Measurements from ENCODE around the gene YIF1B.
"Not testable (repeated sequence)": the region's sequence is repeated elsewhere in the genome, so short reads cannot be mapped to it uniquely, and the experiment has no call there.

The YIF1B gene

DNA sequence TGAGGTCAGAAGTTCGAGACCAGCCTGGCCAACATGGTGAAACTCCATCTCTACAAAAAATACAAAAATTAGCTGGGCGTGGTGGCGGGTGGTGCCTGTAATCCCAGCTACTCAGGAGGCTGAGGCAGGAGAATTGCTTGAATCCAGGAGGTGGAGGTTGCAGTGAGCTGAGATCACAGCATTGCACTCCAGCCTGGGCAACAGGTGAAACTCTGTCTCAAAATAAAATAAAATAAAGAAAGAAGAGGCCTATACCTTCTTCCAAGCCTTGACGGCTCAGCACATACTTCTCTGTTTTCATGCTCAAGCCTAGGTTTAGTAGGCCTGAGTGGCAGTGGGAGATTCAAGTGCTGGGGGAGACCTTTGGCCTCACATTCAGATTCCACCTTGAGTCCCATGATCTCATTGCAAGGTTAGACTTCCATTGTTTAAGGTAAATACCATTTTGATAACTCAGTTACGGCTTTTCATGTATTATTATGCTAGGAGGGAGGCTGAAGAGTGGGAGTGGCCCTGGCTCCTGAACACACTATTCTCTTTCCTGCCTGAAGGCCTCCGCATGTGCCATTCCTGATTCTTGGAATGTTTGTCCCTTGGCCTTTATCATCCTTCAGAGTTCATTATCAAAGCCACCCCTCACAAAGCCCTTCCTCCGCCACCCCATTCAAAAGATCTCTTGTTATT lies 53.0 kb downstream of the YIF1B start:
- no peak overlapping the region for H3K27ac ChIP-seq
- H3K4me2 ChIP-seq: no peak overlapping the region
- H2AFZ ChIP-seq (ENCODE audit: low read depth): no peak overlapping the region
- no peaks in the 10 kb centered on the region for H3K36me3 ChIP-seq (ENCODE audit: insufficient read depth)
- no peaks in the 10 kb centered on the region for H3K4me1 ChIP-seq (ENCODE audit: low read depth, poor library complexity, severe bottlenecking)
- no peaks in the 10 kb centered on the region for H4K20me1 ChIP-seq (ENCODE audit: insufficient read depth)
- no peaks in the 10 kb centered on the region; the same call in 1 of the 2 replicates for H3K27me3 ChIP-seq (ENCODE audit: insufficient read depth, low read depth)
- H3K4me3 ChIP-seq (IDR thresholded peaks at IDR 0.05; ENCODE audit: insufficient read depth, low read depth, low read length): no peak overlapping the region
- TF ChIP-seq, protein P1, sequence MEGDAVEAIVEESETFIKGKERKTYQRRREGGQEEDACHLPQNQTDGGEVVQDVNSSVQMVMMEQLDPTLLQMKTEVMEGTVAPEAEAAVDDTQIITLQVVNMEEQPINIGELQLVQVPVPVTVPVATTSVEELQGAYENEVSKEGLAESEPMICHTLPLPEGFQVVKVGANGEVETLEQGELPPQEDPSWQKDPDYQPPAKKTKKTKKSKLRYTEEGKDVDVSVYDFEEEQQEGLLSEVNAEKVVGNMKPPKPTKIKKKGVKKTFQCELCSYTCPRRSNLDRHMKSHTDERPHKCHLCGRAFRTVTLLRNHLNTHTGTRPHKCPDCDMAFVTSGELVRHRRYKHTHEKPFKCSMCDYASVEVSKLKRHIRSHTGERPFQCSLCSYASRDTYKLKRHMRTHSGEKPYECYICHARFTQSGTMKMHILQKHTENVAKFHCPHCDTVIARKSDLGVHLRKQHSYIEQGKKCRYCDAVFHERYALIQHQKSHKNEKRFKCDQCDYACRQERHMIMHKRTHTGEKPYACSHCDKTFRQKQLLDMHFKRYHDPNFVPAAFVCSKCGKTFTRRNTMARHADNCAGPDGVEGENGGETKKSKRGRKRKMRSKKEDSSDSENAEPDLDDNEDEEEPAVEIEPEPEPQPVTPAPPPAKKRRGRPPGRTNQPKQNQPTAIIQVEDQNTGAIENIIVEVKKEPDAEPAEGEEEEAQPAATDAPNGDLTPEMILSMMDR (conservative IDR thresholded peaks at IDR 0.05; ENCODE audit: low read depth, low read length): no peak
- no peak overlapping the region for H3K9ac ChIP-seq
- H3K79me2 ChIP-seq (ENCODE audit: insufficient read depth, low read depth): no peaks in the 10 kb centered on the region

DNA sequence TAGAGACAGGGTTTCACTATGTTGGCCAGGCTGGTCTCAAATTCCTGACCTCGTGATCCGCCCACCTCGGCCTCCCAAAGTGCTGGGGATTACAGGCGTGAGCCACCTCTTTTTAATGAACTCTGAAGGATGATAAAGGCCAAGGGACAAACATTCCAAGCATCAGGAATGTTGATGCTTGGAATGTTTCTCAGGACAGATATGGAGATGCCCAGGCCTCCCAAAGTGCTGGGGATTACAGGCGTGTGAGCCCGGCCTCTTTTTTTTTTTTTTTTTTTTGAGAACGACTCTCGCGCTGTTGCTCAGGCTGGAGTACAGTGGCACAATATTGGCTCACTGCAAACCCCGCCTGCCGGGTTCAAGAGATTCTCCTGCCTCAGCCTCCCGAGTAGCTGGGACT lies 53.8 kb downstream of the YIF1B start:
- not testable (repeated sequence) for H4K20me1 ChIP-seq (ENCODE audit: insufficient read depth); H2AFZ ChIP-seq (ENCODE audit: low read depth); H3K27ac ChIP-seq; H3K9ac ChIP-seq; H3K36me3 ChIP-seq (ENCODE audit: insufficient read depth); H3K4me1 ChIP-seq (ENCODE audit: low read depth, poor library complexity, severe bottlenecking); H3K4me2 ChIP-seq; H3K27me3 ChIP-seq (ENCODE audit: insufficient read depth, low read depth); H3K4me3 ChIP-seq (IDR thresholded peaks at IDR 0.05; ENCODE audit: insufficient read depth, low read depth, low read length); H3K79me2 ChIP-seq (ENCODE audit: insufficient read depth, low read depth)

DNA sequence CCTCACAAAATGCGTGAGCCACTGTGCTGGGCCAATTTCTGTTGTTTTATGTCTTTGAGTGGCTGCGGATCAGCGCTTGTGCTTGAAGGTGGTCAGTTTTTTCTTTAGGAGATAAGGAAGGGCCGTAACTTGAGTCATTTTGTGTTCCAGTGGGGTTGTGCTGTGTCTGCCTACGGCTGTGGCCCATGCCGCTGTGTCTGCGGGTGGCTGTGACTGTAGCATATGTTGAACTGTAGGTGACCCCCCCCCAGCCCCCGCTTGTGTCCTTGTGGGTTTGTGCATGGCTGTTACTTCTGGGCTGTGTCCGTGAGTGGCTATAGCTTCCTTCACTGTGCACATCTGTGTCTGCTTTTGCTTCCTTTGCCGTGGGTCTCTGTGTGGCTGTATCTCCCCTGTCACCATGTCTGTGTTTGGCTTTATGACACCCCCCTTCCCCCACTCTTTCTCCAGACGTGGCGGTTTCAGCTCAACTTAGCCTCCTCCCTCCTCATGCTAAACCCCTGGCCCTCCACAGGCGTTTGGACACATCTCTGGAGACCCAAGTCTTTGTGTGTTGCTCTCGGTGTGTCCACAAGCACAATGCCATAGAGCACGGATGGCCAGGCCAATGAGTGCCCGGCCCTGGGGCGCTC lies 60.2 kb downstream of the YIF1B start:
- Histone ChIP-seq H3K79me2 (ENCODE audit: insufficient read depth, low read depth) (no peaks in the 10 kb centered on the region), H3K4me3 (IDR thresholded peaks at IDR 0.05; ENCODE audit: insufficient read depth, low read depth, low read length) (no peak overlapping the region), H2AFZ (ENCODE audit: low read depth) (no peak overlapping the region), H3K36me3 (ENCODE audit: insufficient read depth) (no peaks in the 10 kb centered on the region), H4K20me1 (ENCODE audit: insufficient read depth) (no peaks in the 10 kb centered on the region), H3K4me2 (no peak overlapping the region), H3K9ac (no peak overlapping the region), H3K27me3 (ENCODE audit: insufficient read depth, low read depth) (peaks cover 3% of the 10 kb centered on the region; the same call in 1 of the 2 replicates), H3K27ac (no peak overlapping the region), H3K4me1 (ENCODE audit: low read depth, poor library complexity, severe bottlenecking) (no peaks in the 10 kb centered on the region)
- TF ChIP-seq, protein P1 (conservative IDR thresholded peaks at IDR 0.05; ENCODE audit: low read depth, low read length): no peak

DNA sequence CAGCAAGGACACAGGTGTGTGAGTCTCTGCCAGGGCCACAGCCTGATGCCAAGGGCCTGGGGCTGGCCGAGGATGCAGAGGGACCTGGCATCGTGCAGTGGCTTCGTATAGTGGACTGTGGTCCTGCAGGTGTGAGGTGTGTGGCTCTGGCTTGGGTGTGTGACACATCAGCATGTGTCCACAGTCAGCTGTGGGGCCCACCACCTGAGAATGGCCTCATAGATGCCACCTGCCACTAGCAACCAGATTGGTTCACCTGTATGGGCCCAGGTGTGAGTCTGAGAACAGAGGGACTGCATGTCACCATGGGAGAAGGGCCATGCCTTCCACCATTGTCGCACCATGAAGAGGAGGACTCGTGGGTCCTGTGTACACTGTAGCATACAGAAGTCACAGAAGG lies 62.0 kb downstream of the YIF1B start:
- H3K4me2 ChIP-seq: no peak overlapping the region
- TF ChIP-seq, protein P1 (conservative IDR thresholded peaks at IDR 0.05; ENCODE audit: low read depth, low read length): no peak
- no peaks in the 10 kb centered on the region for H4K20me1 ChIP-seq (ENCODE audit: insufficient read depth)
- no peak overlapping the region for H2AFZ ChIP-seq (ENCODE audit: low read depth)
- no peaks in the 10 kb centered on the region for H3K4me1 ChIP-seq (ENCODE audit: low read depth, poor library complexity, severe bottlenecking)
- no peak overlapping the region for H3K9ac ChIP-seq
- H3K4me3 ChIP-seq (IDR thresholded peaks at IDR 0.05; ENCODE audit: insufficient read depth, low read depth, low read length): no peak overlapping the region
- H3K27ac ChIP-seq: no peak overlapping the region
- peaks cover 3% of the 10 kb centered on the region; the same call in 1 of the 2 replicates for H3K27me3 ChIP-seq (ENCODE audit: insufficient read depth, low read depth)
- H3K79me2 ChIP-seq (ENCODE audit: insufficient read depth, low read depth): no peaks in the 10 kb centered on the region
- no peaks in the 10 kb centered on the region for H3K36me3 ChIP-seq (ENCODE audit: insufficient read depth)
